COLO668 (cell line): Measurements from ENCODE around the gene C5AR2.
A peak's percentile ranks its signal among the peaks of the same experiment; 100 is the strongest.
"Not testable (repeated sequence)": the region's sequence is repeated elsewhere in the genome, so short reads cannot be mapped to it uniquely, and the experiment has no call there.

Source experiments
- DNase-seq: peaks from one replicate; lab custom pipeline; 2025; ENCODE audit not compliant: unreplicated experiment; lab: John Stamatoyannopoulos, UW

C5AR2 gene

GRCh38 chr19:47331931-47332547 lies at the start of gene C5AR2:
Gene C5AR2 (plus strand): TSS chr19:47332175. CDS start chr19:47340800, 8,625 bp downstream.
- no peak for DNase-seq

DNA sequence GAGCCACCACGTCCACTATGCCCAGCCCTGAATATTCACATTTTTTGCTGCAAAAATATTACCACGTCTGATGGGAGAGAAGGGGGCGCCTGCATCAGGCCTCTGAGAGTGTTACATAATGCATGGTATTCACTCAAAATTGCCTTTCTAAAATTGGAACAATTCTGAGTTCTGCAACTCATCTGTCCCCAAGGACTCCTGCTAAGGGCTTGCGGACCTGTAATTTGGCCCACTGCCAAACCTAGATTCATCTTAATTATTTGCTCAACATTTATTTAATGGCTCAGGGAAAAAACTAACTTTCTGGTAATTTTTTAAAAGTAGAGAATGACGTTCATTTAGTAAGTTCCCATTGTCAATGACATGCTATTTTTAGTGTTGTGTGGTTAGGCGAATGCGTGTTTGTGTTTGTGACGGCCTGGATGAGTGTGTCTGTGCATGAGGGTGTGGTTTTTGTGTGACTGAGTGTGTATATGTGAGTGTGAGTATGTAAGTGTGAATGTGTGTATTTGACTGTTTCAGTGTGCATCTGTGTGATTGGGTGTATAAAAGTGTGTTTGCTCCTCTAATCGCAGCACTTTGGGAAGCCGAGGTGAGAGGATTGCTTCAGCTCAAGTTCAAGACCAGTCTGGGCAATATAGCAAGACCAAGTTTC lies 48.4 kb upstream of the C5AR2 start:
- DNase-seq, result no peak

DNA sequence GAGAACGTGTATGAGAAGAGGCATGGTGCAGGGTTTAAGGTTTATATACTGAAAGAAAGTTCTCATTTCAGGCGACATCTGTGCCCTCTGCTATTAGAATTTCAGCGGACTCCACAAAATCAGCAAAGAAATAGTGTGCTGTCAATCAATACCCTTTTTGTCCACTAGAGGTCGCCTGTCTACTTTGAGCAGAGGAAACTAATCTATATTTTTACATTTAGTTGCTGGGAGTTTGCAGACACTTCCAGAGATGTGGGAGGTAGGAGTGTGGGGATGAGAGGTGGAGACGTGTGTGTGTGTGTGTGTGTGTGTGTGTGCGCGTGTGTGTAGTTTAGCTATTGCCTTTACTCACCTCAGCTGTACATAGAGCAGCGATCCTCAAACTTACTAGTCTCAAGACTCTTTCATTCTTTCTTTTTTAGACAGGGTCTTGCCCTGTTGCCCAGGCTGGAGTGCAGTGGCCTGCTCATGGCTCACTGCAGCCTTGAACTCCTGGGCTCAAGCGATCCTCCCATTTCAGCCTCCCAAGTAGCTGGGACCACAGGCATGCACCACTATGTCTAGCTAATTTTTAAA lies 47.6 kb upstream of the C5AR2 start:
- peak; percentile 39 for DNase-seq

- DNase-seq, result peak; percentile 62
These were observed 35.9 kb upstream of the C5AR2 start for GRCh38 chr19:47296036-47296435.

- not testable (repeated sequence) for DNase-seq
These were observed 31.1 kb upstream of the C5AR2 start for GRCh38 chr19:47300867-47301266.

DNA sequence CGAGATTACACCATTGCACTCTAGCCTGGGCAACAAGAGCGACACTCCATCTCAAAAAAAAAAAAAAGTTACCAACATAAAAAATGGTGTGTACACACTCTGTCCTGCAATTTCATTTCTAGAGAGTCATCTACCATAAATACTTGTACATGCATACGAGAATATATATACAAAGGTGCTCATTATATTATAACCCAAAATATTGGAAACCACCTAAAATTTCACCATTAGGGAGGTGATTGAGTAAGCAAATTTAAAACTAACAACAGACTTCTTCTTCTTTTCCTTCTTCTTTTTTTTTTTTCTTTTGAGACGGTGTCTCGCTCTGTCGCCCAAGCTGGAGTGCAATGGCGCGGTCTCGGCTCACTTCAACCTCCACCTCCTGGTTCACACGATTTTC lies 29.7 kb upstream of the C5AR2 start:
- DNase-seq, result no peak

DNA sequence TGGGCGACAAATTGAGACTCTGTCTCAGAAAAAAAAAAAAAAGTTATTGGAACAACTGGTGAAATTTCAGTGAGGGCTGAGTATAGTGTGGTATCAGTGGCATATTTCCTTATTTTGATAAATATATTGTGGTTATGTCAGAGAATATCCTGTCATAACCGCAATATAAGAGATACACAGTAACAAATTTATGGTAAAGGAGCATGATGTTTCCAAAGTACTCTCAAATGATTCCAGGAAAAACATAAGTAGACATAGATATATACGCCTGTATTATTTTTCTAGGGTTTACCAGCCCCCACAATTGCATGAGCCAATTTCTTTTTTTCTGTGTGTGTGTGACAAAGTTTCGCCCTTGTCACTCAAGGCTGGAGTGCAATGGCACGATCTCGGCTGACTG lies 28.0 kb upstream of the C5AR2 start:
- no peak for DNase-seq

- peak; percentile 57 for DNase-seq
These were observed 26.6 kb upstream of the C5AR2 start for GRCh38 chr19:47305309-47305751.

- no peak for DNase-seq
These were observed 25.7 kb upstream of the C5AR2 start for GRCh38 chr19:47306303-47306702.

DNA sequence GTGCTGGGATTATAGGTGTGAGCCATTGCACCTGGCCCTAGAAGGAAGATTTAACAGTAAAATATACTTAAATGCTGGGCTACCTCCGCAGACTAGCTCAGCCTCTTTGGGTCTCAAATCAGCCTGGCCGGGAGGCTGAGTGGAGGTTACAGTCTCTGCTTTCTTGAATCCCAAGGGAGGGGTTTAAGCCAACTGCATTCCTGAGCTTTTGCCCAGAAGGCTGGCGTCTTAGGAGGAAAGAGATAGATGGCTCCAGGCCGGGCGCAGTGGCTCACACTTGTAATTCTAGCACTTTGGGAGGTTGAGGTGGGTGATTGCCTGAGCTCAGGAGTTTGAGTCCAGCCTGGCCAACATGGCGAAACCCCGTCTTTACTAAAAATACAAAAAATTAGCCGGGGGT lies 22.9 kb upstream of the C5AR2 start:
- no peak for DNase-seq

- DNase-seq, result no peak
These were observed 22.4 kb upstream of the C5AR2 start, which contains the start of gene C5AR1 for GRCh38 chr19:47309608-47310007. Gene C5AR1 (plus strand): TSS chr19:47309861. CDS start chr19:47309896, 35 bp downstream.

DNA sequence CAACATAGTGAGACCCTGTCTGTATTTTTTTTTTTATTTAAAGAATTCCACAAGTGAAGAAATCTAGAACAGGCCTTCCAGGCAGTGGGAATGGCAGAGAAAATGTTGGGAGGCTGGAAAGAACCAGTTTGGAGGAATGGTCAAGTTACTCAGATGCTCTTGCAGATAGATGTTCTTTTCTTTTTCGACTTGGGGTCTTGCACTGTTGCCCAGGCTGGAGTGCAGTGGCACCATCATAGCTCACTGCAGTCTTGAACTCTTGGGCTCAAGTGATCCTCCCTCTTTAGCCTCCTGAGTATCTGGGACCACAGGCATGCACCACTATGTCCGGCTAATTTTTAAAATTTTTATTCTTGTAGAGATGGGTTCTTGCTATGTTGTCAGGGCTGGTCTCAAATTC lies 21.7 kb upstream of the C5AR2 start:
- no peak for DNase-seq

DNA sequence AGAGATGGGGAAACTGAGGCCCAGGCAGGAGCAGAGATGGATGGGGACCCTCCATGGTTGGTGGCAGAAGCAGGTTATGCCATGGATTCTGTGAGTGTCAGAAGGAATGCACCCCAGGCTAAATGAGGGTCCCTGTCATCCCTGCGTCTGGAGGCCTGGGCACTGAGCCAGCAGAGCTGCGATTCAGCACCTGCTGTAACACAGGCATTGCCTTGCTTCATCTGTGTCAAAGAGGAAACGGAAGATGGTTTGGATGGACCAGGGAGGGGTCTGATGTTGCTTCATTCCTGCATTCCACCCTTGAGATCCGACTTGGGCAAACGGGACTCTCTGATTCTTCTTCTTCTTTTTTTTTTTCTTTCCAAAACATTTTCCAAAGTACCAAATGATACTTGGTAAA lies 21.2 kb upstream of the C5AR2 start:
- peak; percentile 47 for DNase-seq

DNA sequence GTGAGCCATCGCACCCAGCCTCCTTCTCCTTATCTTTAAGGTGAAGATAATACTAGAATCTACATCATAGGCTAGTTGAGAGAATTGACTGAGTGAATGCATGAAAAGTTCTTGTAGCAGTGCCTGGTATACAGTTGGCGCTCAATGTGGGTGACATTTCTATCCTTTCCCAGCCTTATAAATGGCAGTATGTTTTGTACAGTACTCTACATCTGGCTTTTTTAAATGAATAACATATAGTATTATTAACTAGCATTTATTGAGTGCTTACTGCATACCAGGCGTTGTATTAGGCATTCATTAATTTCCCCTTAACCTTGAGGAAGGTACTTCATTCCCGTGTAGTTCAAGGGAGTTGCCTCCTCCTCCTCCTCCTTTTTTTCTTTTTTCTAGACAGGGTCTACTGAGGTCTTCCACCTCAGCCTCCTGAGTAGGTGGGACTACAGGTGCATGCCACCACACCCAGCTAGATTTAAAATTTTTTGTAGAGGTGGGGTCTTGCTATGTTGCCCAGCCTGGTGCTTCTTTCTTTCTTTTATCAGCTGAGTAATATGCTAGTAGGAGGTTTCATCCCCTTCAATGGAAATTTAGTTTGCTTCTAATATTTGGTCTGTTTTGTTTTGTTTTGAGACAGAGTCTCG lies 19.5 kb upstream of the C5AR2 start:
- no peak for DNase-seq

- DNase-seq, result no peak
These were observed 18.1 kb upstream of the C5AR2 start for GRCh38 chr19:47313754-47314295.

- peak; percentile 10 for DNase-seq
These were observed 16.7 kb upstream of the C5AR2 start for GRCh38 chr19:47315125-47315821.

DNA sequence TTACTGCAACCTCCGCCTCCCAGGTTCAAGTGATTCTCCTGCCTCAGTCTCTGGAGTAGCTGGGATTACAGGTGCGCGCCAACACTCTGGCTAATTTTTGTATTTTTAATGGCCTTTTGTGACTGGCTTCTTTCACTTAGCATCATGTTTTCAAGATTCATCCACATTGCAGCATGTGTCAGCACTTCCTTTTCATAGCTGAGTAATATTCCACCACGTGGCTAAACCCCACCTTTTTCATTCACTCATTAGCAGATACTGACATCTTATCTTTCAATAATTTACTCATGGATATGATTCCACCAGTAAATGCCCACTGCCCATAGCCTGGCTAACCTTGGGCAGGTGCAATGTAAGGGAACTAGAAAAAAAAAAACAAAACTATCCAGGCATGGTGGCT lies 15.5 kb upstream of the C5AR2 start:
- no peak for DNase-seq

DNA sequence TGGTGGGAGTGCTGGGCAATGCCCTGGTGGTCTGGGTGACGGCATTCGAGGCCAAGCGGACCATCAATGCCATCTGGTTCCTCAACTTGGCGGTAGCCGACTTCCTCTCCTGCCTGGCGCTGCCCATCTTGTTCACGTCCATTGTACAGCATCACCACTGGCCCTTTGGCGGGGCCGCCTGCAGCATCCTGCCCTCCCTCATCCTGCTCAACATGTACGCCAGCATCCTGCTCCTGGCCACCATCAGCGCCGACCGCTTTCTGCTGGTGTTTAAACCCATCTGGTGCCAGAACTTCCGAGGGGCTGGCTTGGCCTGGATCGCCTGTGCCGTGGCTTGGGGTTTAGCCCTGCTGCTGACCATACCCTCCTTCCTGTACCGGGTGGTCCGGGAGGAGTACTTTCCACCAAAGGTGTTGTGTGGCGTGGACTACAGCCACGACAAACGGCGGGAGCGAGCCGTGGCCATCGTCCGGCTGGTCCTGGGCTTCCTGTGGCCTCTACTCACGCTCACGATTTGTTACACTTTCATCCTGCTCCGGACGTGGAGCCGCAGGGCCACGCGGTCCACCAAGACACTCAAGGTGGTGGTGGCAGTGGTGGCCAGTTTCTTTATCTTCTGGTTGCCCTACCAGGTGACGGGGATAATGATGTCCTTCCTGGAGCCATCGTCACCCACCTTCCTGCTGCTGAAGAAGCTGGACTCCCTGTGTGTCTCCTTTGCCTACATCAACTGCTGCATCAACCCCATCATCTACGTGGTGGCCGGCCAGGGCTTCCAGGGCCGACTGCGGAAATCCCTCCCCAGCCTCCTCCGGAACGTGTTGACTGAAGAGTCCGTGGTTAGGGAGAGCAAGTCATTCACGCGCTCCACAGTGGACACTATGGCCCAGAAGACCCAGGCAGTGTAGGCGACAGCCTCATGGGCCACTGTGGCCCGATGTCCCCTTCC lies 11.8 kb upstream of the C5AR2 start:
- DNase-seq, result no peak

DNA sequence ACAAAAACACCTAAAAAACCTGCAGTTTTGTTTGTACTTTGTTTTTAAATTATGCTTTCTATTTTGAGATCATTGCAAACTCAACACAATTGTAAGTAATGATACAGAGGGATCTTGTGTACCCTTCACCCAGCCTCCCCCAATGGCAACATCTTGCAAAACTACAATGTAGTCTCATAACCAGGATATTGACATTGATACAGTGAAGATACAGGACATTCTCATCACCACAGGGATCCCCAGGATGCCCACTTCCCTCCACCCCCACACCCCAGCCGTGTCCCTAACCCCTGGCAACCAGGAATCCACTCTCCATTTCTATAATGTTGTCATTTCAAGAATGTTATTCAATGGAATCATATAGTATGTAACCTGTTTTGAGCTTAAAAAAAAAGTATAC lies 10.3 kb upstream of the C5AR2 start:
- DNase-seq, result no peak

- no peak for DNase-seq
These were observed 9.9 kb upstream of the C5AR2 start for GRCh38 chr19:47322058-47322457.
